Bone marrow (tissue), 2 donors: ENCODE data around the gene SSX2B.
"Not testable (repeated sequence)": the region's sequence is repeated elsewhere in the genome, so short reads cannot be mapped to it uniquely, and the experiment has no call there.

ENCODE experiments used
- DNase-seq, 2 donors: peaks; one replicate each; lab custom pipeline; 2025; lab: John Stamatoyannopoulos, UW

Gene SSX2B

GRCh38 chrX:52750952-52751351, at the start of gene SSX2B:
SSX2B (plus strand) TSS chrX:52751252; CDS start chrX:52752681, 1,429 bp downstream.
- DNase-seq: not testable (repeated sequence)

GRCh38 chrX:52707078-52707477, 44.0 kb upstream of the SSX2B start, which contains the start of gene SSX2:
SSX2 (minus strand) TSS chrX:52707178; CDS start chrX:52705749, 1,429 bp downstream.
- not testable (repeated sequence) for DNase-seq

GRCh38 chrX:52765983-52766382, 14.9 kb downstream of the SSX2B start:
- not testable (repeated sequence) for DNase-seq

GRCh38 chrX:52773504-52773903, 22.5 kb downstream of the SSX2B start:
- DNase-seq: not testable (repeated sequence)

GRCh38 chrX:52797327-52797726, 46.3 kb downstream of the SSX2B start, which contains the start of gene SPANXN5:
SPANXN5 (minus strand) TSS chrX:52797427; CDS start chrX:52797348, 79 bp downstream.
- not testable (repeated sequence) for DNase-seq

- DNase-seq: not testable (repeated sequence)
These were observed 53.8 kb downstream of the SSX2B start for GRCh38 chrX:52804876-52805275.
